Suprapubic skin (tissue), 3 donors: ENCODE results near the gene RANBP3L.

ENCODE experiments used
- CTCF ChIP-seq, 2 donors: fragments of 200-600 bp in 1 of 2; fragments of 450-650 bp in 1 of 2; sonication (generic) in 1 of 2; IDR thresholded peaks; one replicate each; pipeline ENCODE4 v1.5.1; 2016 to 2019; ENCODE audit warnings: antibody characterized with exemption in 2 of 2, mild to moderate bottlenecking in 1 of 2, moderate library complexity in 1 of 2
- EP300 ChIP-seq: sonication (generic); formaldehyde crosslinking; IDR thresholded peaks from one replicate; pipeline ENCODE4 v1.6.1; 2017; ENCODE audit warnings: antibody characterized with exemption
- POLR2A ChIP-seq, 2 donors: fragments of 450-650 bp; IDR thresholded peaks; one replicate each; pipeline ENCODE4 v1.6.1; 2017; ENCODE audit warnings: antibody characterized with exemption in 2 of 2, mild to moderate bottlenecking in 2 of 2, moderate library complexity in 2 of 2

- TF ChIP-seq POLR2A (IDR thresholded peaks at IDR 0.05) (no peak), CTCF (IDR thresholded peaks at IDR 0.05) (no peak), EP300 (no peak)
These were observed 23.5 kb upstream of the RANBP3L start for GRCh38 chr5:36325196-36325595.
